H1 (cell line): ENCODE data around the gene ABCA2. TPM values are rescaled to one million over a fixed set of nuclear protein-coding genes. Genes with fewer than 3 reads are reported as not detected.

Source experiments
- CTCF ChIA-PET: fragments of 300-600 bp; sonication (Branson Sonifier 250); formaldehyde crosslinking; loops from one replicate; lab custom pipeline; 2021; ENCODE audit not compliant: partially characterized antibody; lab: Charles Lee
- POLR2A ChIA-PET: fragments of 300-600 bp; sonication (Branson Sonifier 250); formaldehyde crosslinking; loops from one replicate; lab custom pipeline; 2021; ENCODE audit warnings: inconsistent platforms; ENCODE audit not compliant: partially characterized antibody; lab: Charles Lee
- DNase-seq, 2 experiments: peaks; one replicate each; pipeline versions ENCODE4 v3.0.0 to v3.0.0-alpha.2; 2010 to 2022; ENCODE audit warnings: low spot score in 2 of 2, low read depth in 1 of 2, mixed read lengths in 1 of 2
- FAIRE-seq: peaks from 2 replicates; lab custom pipeline; 2011; peaks lifted over from hg19 to GRCh38; lab: Jason Lieb, UNC
- H2AFZ ChIP-seq: 2 replicates; pipeline ENCODE4 v1.8.1; 2012; ENCODE audit warnings: low read length, inconsistent platforms
- H2AK5ac ChIP-seq: 2 replicates; pipeline ENCODE4 v1.6.1; 2013; ENCODE audit warnings: low read depth, low read length
- H2BK120ac ChIP-seq: replicated peaks from 2 replicates; pipeline ENCODE3; 2013; ENCODE audit warnings: low read depth, low read length, inconsistent platforms
- H2BK12ac ChIP-seq: 2 replicates; pipeline ENCODE4 v1.6.1; 2013; ENCODE audit warnings: low read depth, low read length
- H2BK15ac ChIP-seq: 2 replicates; pipeline ENCODE4 v1.6.1; 2013; ENCODE audit warnings: low read length
- H2BK20ac ChIP-seq: 2 replicates; pipeline ENCODE4 v1.6.1; 2013; ENCODE audit warnings: low read length
- H2BK5ac ChIP-seq: 2 replicates; pipeline ENCODE4 v1.6.1; 2013; ENCODE audit warnings: low read depth, low read length
- H3K14ac ChIP-seq: 2 replicates; pipeline ENCODE4 v1.6.1; 2013; ENCODE audit warnings: inconsistent platforms; ENCODE audit not compliant: insufficient read length
- H3K18ac ChIP-seq: 2 replicates; pipeline ENCODE4 v1.6.1; 2013; ENCODE audit warnings: low read length; ENCODE audit errors: extremely low read depth
- H3K23ac ChIP-seq: 2 replicates; pipeline ENCODE4 v1.6.1; 2013; ENCODE audit warnings: inconsistent platforms; ENCODE audit not compliant: insufficient read length
- H3K23me2 ChIP-seq: 2 replicates; pipeline ENCODE4 v1.6.1; 2013; ENCODE audit warnings: low read depth, low read length
- H3K27ac ChIP-seq: 2 replicates; pipeline ENCODE4 v1.6.1; 2011; ENCODE audit warnings: low read depth, low read length, inconsistent platforms
- H3K27me3 ChIP-seq, 4 experiments: replicated peaks in 1 of 4; 1 replicate in 1 of 4; 2 replicates in 3 of 4; pipeline versions ENCODE4 v1.6.1 to v1.8.1; 2011 to 2013; ENCODE audit warnings: low read length in 3 of 4, mild to moderate bottlenecking in 3 of 4, inconsistent platforms in 2 of 4, mixed read lengths in 2 of 4, moderate library complexity in 1 of 4; ENCODE audit not compliant: control insufficient read depth in 3 of 4, insufficient read depth in 3 of 4; ENCODE audit errors: extremely low read depth in 1 of 4
- H3K36me3 ChIP-seq, 4 experiments: 2 replicates each; pipeline versions ENCODE4 v1.6.1 to v1.8.1; 2011 to 2013; ENCODE audit warnings: mild to moderate bottlenecking in 4 of 4, low read length in 3 of 4, moderate library complexity in 2 of 4, control low read depth in 1 of 4, inconsistent platforms in 1 of 4; ENCODE audit not compliant: insufficient read depth in 4 of 4, control insufficient read depth in 2 of 4
- H3K4ac ChIP-seq: replicated peaks from 2 replicates; pipeline ENCODE3; 2013; ENCODE audit warnings: low read length, low read depth, mixed read lengths, inconsistent platforms; ENCODE audit not compliant: insufficient read length
- H3K4me1 ChIP-seq, 4 experiments: replicated peaks in 1 of 4; 1 replicate in 1 of 4; 2 replicates in 3 of 4; pipeline versions ENCODE4 v1.6.1 to v1.8.1; 2011 to 2013; ENCODE audit warnings: low read length in 3 of 4, inconsistent platforms in 2 of 4, mixed read lengths in 1 of 4; ENCODE audit not compliant: insufficient read depth in 4 of 4, control insufficient read depth in 3 of 4
- H3K4me2 ChIP-seq, 2 experiments: 2 replicates each; pipeline versions ENCODE4 v1.6.1 to v1.8.1; 2011 to 2013; ENCODE audit warnings: low read depth in 2 of 2, low read length in 2 of 2, control low read depth in 1 of 2, inconsistent platforms in 1 of 2, mild to moderate bottlenecking in 1 of 2; ENCODE audit not compliant: insufficient read depth in 1 of 2
- H3K4me3 ChIP-seq, 4 experiments: fragments of 200-600, 300-600 bp in 1 of 4; sonication (generic), shearing (Covaris generic), sonication (Bioruptor Twin) in 1 of 4; 2 replicates each; pipeline versions ENCODE4 v1.5.1 to v1.8.1; 2011 to 2016; ENCODE audit warnings: low read length in 4 of 4, low read depth in 3 of 4, control low read depth in 2 of 4, inconsistent platforms in 2 of 4, mild to moderate bottlenecking in 2 of 4, mixed read lengths in 1 of 4, moderate library complexity in 1 of 4; ENCODE audit not compliant: insufficient read depth in 2 of 4; ENCODE audit errors: extremely low read depth in 1 of 4
- H3K56ac ChIP-seq: replicated peaks from 2 replicates; pipeline ENCODE3; 2013; ENCODE audit warnings: low read depth, mild to moderate bottlenecking, mixed read lengths, low read length, inconsistent platforms; ENCODE audit not compliant: insufficient read length
- H3K79me1 ChIP-seq: 2 replicates; pipeline ENCODE4 v1.6.1; 2013; ENCODE audit warnings: low read depth, low read length, control low read depth
- H3K79me2 ChIP-seq, 2 experiments: 2 replicates each; pipeline versions ENCODE4 v1.6.1 to v1.8.1; 2012 to 2013; ENCODE audit warnings: low read length in 2 of 2, mild to moderate bottlenecking in 2 of 2, inconsistent platforms in 1 of 2; ENCODE audit not compliant: insufficient read depth in 2 of 2, control insufficient read depth in 1 of 2
- H3K9ac ChIP-seq, 4 experiments: replicated peaks in 1 of 4; 1 replicate in 1 of 4; 2 replicates in 3 of 4; pipeline versions ENCODE4 v1.6.1 to v1.8.1; 2011 to 2013; ENCODE audit warnings: low read depth in 3 of 4, low read length in 3 of 4, control low read depth in 2 of 4, mild to moderate bottlenecking in 2 of 4, moderate library complexity in 2 of 4, inconsistent platforms in 1 of 4; ENCODE audit errors: extremely low read depth in 1 of 4
- H3K9me3 ChIP-seq, 2 experiments: 2 replicates each; pipeline versions ENCODE4 v1.6.1 to v1.8.1; 2012 to 2013; ENCODE audit warnings: mild to moderate bottlenecking in 2 of 2, moderate library complexity in 2 of 2, control low read depth in 1 of 2, inconsistent platforms in 1 of 2, low read depth in 1 of 2, low read length in 1 of 2, mixed read lengths in 1 of 2; ENCODE audit not compliant: insufficient read depth in 2 of 2
- H4K20me1 ChIP-seq, 2 experiments: replicated peaks in 1 of 2; 2 replicates each; pipeline versions ENCODE3 to v1.8.1; 2011 to 2013; ENCODE audit warnings: inconsistent platforms in 2 of 2, low read length in 2 of 2, mild to moderate bottlenecking in 1 of 2; ENCODE audit not compliant: insufficient read depth in 2 of 2, control insufficient read depth in 1 of 2
- H4K5ac ChIP-seq: 2 replicates; pipeline ENCODE4 v1.6.1; 2013; ENCODE audit warnings: low read length, low read depth, mixed read lengths, inconsistent platforms; ENCODE audit not compliant: insufficient read length
- H4K8ac ChIP-seq: 2 replicates; pipeline ENCODE4 v1.8.0; 2013; ENCODE audit warnings: mild to moderate bottlenecking, moderate library complexity, low read length, inconsistent platforms; ENCODE audit not compliant: insufficient read depth; ENCODE audit errors: extremely low read depth
- H4K91ac ChIP-seq: replicated peaks from 2 replicates; pipeline ENCODE3; 2013; ENCODE audit warnings: low read length, mixed read lengths, inconsistent platforms; ENCODE audit not compliant: insufficient read length
- EP300 ChIP-seq, 2 experiments: IDR thresholded peaks; 1 replicate in 1 of 2; 2 replicates in 1 of 2; pipeline ENCODE4 v1.6.1; 2011 to 2012; ENCODE audit warnings: low read depth in 2 of 2, low read length in 2 of 2, mild to moderate bottlenecking in 2 of 2, borderline replicate concordance in 1 of 2, inconsistent platforms in 1 of 2, moderate library complexity in 1 of 2
- EZH2 ChIP-seq: fragments of 200-600 bp; sonication (generic); IDR thresholded peaks from 2 replicates; pipeline ENCODE4 v1.7.1; 2012; ENCODE audit warnings: low read depth, mild to moderate bottlenecking, moderate library complexity, low read length, inconsistent platforms; ENCODE audit not compliant: severe bottlenecking
- JUN ChIP-seq: IDR thresholded peaks from 2 replicates; pipeline ENCODE4 v1.6.1; 2011; ENCODE audit warnings: low read depth, mild to moderate bottlenecking, improper control_type of control experiment, low read length
- POLR2AphosphoS5 ChIP-seq: IDR thresholded peaks from 2 replicates; pipeline ENCODE4 v1.6.1; 2011; ENCODE audit warnings: low read depth, low read length
- RAD21 ChIP-seq, 2 experiments: IDR thresholded peaks in 1 of 2; conservative IDR thresholded peaks in 1 of 2; 2 replicates each; pipeline ENCODE4 v1.6.1; 2011; ENCODE audit warnings: low read depth in 2 of 2, low read length in 2 of 2, improper control_type of control experiment in 1 of 2, inconsistent platforms in 1 of 2, mild to moderate bottlenecking in 1 of 2, moderate library complexity in 1 of 2
- SIN3A ChIP-seq, 2 experiments: IDR thresholded peaks in 1 of 2; conservative IDR thresholded peaks in 1 of 2; 2 replicates each; pipeline ENCODE4 v1.6.1; 2011 to 2012; ENCODE audit warnings: low read length in 2 of 2, improper control_type of control experiment in 1 of 2, low read depth in 1 of 2, mild to moderate bottlenecking in 1 of 2
- SIX5 ChIP-seq: IDR thresholded peaks from 2 replicates; pipeline ENCODE4 v1.6.1; 2011; ENCODE audit warnings: mild to moderate bottlenecking, low read depth, low read length
- TEAD4 ChIP-seq: IDR thresholded peaks from 2 replicates; pipeline ENCODE4 v1.6.1; 2012; ENCODE audit warnings: low read depth, low read length, inconsistent platforms, mixed read lengths
- YY1 ChIP-seq: IDR thresholded peaks from 2 replicates; pipeline ENCODE4 v1.6.1; 2011; ENCODE audit warnings: low read depth, mild to moderate bottlenecking, low read length
- WGBS, 2 experiments: shearing (Covaris generic) in 1 of 2; methylation state at CpG; one replicate each; pipeline versions ENCODE4 v1.1.6 to v1.1.7; 2013 to 2015; ENCODE audit warnings: low lambda C conversion rate in 2 of 2, mixed read lengths in 2 of 2, inconsistent platforms in 1 of 2, low coverage in 1 of 2, missing lambda C conversion rate in 1 of 2; ENCODE audit not compliant: insufficient replicate concordance in 2 of 2, insufficient coverage in 1 of 2, insufficient read length in 1 of 2; ENCODE audit errors: extremely low coverage in 1 of 2, missing lambda C conversion rate in 1 of 2; 5-methylcytosine and 5-hydroxymethylcytosine counted together
- polyA plus RNA-seq, 7 experiments: library from polyadenylated mRNA; depleted of rRNA in 3 of 7; stranded (reverse) in 5 of 7; unstranded in 2 of 7; fragments of >200 nt in 5 of 7; fragments of 200-250 nt in 2 of 7; gene quantifications; 1 replicate in 5 of 7; 2 replicates in 1 of 7; 4 replicates in 1 of 7; pipeline versions ENCODE4 v1.2.1 to v1.2.3, GENCODE V29; 2011 to 2013; ENCODE audit warnings: missing spikeins in 2 of 7, mixed read lengths in 2 of 7
- total RNA-seq: library from RNA; stranded (reverse); fragmentation: NEBNext Ultra II Directional; extraction: Animal tissue kit (Norgen Biotek cat#: 25700); gene quantifications from 2 replicates; pipeline ENCODE4 v1.2.1, GENCODE V29; 2021
- TF ChIP-seq, protein P1 (sequence below): IDR thresholded peaks from 2 replicates; pipeline ENCODE4 v1.6.1; 2012; ENCODE audit warnings: inconsistent platforms

ABCA2 gene
- total and polyA plus RNA-seq, 2 of the 8 experiments (the other 6 are each of a cell fraction or from before 2014, with no cell fraction given) = 12.5 to 14.3 TPM

DNA sequence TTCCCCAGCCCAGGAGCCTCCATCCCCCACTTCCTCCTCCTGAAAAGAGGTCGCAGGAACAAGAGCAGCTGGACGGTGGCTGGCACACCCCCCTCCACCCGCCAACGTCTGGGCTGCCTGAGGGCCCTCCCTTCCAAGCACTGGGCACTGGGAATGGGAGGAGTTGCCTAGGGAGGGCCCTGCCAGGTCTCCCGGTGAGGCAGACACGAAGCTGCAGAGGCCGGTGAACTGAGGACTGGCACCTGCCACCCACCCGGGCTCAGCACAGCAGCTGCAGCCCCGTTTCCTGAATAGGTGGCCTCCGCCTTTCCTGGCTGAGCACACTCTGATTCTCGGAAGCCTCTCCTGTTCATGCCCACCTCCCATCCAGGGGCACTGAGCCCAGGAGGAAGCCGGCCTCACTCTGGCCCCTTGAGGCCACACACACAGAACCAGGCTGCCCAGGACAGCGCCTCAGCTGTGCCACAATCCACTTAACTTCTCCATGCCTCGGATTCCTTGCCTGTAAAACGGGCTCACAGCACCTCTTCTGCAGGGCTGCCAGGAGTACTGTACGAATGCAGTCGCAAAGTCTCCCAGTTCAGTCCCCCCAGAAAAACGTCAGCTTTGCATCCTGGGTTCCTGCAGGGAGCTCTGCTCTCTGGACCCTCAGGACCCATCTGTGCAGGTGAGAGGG is 16.6 kb upstream of the ABCA2 start:
- Histone ChIP-seq H3K79me1 (peaks cover 9% of the 10 kb centered on the region), H3K36me3 (peaks cover 0 to 2% (median 0%) of the 10 kb centered on the region in 4 experiments; a peak in 1 of 8 replicates), H3K4me1 (peaks cover 3 to 14% (median 8%) of the 10 kb centered on the region in 4 experiments; a peak in 6 of 7 replicates), H2BK5ac (no peak overlapping the region), H4K91ac (no peak overlapping the region), H4K5ac (no peak overlapping the region), H2BK120ac (no peak overlapping the region), H2BK20ac (no peak overlapping the region), H2BK12ac (0 out of 2 replicates have a peak overlapping the region, but pooled peaks have one; percentile 17), H3K9ac (no peak overlapping the region), H4K20me1 (peaks cover 8 to 25% of the 10 kb centered on the region in 2 experiments), H3K23me2 (peaks cover 12% of the 10 kb centered on the region; the same call in 1 of the 2 replicates), H3K23ac (no peak overlapping the region), H3K14ac (no peak overlapping the region), H3K56ac (no peak overlapping the region), H4K8ac (no peak overlapping the region), H3K79me2 (peaks cover 0 to 4% of the 10 kb centered on the region in 2 experiments; a peak in 1 of 4 replicates), H2AK5ac (no peak overlapping the region), H3K18ac (no peak overlapping the region), H2BK15ac (no peak overlapping the region), H3K4me3 (peak overlapping the region; percentile 38 to 62 (median 56); a peak in 3 of 8 replicates), H3K9me3 (no peaks in the 10 kb centered on the region), H3K27ac (no peak overlapping the region), H3K4me2 (peak overlapping the region; percentile 34 to 99), H3K4ac (no peak overlapping the region), H2AFZ (no peak overlapping the region), H3K27me3 (peaks cover 17 to 39% (median 28%) of the 10 kb centered on the region in 4 experiments)
- POLR2A ChIA-PET = interaction anchor here (1.0 to 2.4 kb wide), 4 partner anchors 13 to 200 kb away, joined by 3 to 5 read pairs (median 4); partner anchors contain the start of genes FUT7 and TUBB4B
- CTCF ChIA-PET = interaction anchor here (0.8 to 4.1 kb wide), 14 partner anchors 10 to 202 kb away, joined by 3 to 27 read pairs (median 4); partner anchors contain the start of genes AJM1, FUT7 and GRIN1
- no peak for TF ChIP-seq EP300 (IDR thresholded peaks at IDR 0.05; ENCODE audit: borderline replicate concordance in 1 of 2, low read depth in 2 of 2, low read length in 2 of 2)
- TF ChIP-seq, protein P1, sequence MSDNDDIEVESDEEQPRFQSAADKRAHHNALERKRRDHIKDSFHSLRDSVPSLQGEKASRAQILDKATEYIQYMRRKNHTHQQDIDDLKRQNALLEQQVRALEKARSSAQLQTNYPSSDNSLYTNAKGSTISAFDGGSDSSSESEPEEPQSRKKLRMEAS = no peak
- no peak for TF ChIP-seq TEAD4
- TF ChIP-seq SIN3A (conservative IDR thresholded peaks at IDR 0.05 in 1 of 2, IDR thresholded peaks at IDR 0.05 in 1 of 2; ENCODE audit: low read depth in 1 of 2, low read length in 2 of 2) = no peak
- TF ChIP-seq POLR2AphosphoS5 = no peak
- TF ChIP-seq SIX5 = no peak
- TF ChIP-seq RAD21 (IDR thresholded peaks at IDR 0.05 in 1 of 2, conservative IDR thresholded peaks at IDR 0.05 in 1 of 2; ENCODE audit: low read depth in 2 of 2, low read length in 2 of 2) = no peak
- no peak for TF ChIP-seq YY1
- TF ChIP-seq EZH2 = no peak
- no peak for TF ChIP-seq JUN
- FAIRE-seq (no peak), DNase-seq (no peak)
- WGBS, 2 experiments = 75% methylated on average over 14 of the region's 18 CpGs; no CpG with 5 or more reads in 1 of the 2 experiments
